Activated T-cell treated with anti-CD3 and anti-CD28 coated beads, Interleukin-2, amount 50 U/mL, for 1 hour (primary cell): ENCODE data around the gene IARS1.

Experiments
- DNase-seq: peaks from one replicate; pipeline ENCODE4 v3.0.0-alpha.2; 2020

The IARS1 gene

GRCh38 chr9:92295240-92295790 lies 1.8 kb upstream of the IARS1 start:
- DNase-seq = no peak

- DNase-seq = peak; percentile 26
Measured at GRCh38 chr9:92294297-92294676, 790 bp upstream of the IARS1 start.

- DNase-seq = no peak
Measured at GRCh38 chr9:92293075-92293354, 482 bp downstream of the IARS1 start.

- DNase-seq = no peak
Measured at GRCh38 chr9:92292338-92293074, 991 bp downstream of the IARS1 start.

GRCh38 chr9:92291577-92291976 lies 1.9 kb downstream of the IARS1 start:
- DNase-seq = no peak

- DNase-seq = no peak
Measured at GRCh38 chr9:92290785-92291429, 2.6 kb downstream of the IARS1 start.

- DNase-seq = no peak
Measured at GRCh38 chr9:92289708-92290390, 3.6 kb downstream of the IARS1 start.

GRCh38 chr9:92279302-92279701 lies 14.2 kb downstream of the IARS1 start:
- no peak for DNase-seq

GRCh38 chr9:92278110-92278509 lies 15.4 kb downstream of the IARS1 start:
- DNase-seq = no peak

- DNase-seq = no peak
Measured at GRCh38 chr9:92276331-92277032, 17.0 kb downstream of the IARS1 start.

- DNase-seq = no peak
Measured at GRCh38 chr9:92275541-92275940, 18.0 kb downstream of the IARS1 start.

- no peak for DNase-seq
Measured at GRCh38 chr9:92270511-92270910, 23.0 kb downstream of the IARS1 start.

GRCh38 chr9:92266486-92266885 lies 27.0 kb downstream of the IARS1 start:
- DNase-seq = no peak

- DNase-seq = no peak
Measured at GRCh38 chr9:92265154-92265553, 28.3 kb downstream of the IARS1 start.

GRCh38 chr9:92263131-92263530 lies 30.4 kb downstream of the IARS1 start:
- DNase-seq = no peak

GRCh38 chr9:92257327-92257726 lies 36.2 kb downstream of the IARS1 start:
- DNase-seq = no peak

- DNase-seq = no peak
Measured at GRCh38 chr9:92254381-92255337, 38.8 kb downstream of the IARS1 start.

- DNase-seq = no peak
Measured at GRCh38 chr9:92253656-92254055, 39.8 kb downstream of the IARS1 start.

GRCh38 chr9:92247981-92248380 lies 45.5 kb downstream of the IARS1 start:
- DNase-seq = no peak

- no peak for DNase-seq
Measured at GRCh38 chr9:92247296-92247695, 46.2 kb downstream of the IARS1 start.

- no peak for DNase-seq
Measured at GRCh38 chr9:92245005-92245797, 48.3 kb downstream of the IARS1 start.
